Uterus (tissue), 2 donors: ENCODE data around the gene SLC2A6.

Experiments
- CTCF ChIP-seq, 4 experiments: fragments of 200-600 bp in 2 of 4; fragments of 450-650 bp in 2 of 4; sonication (generic) in 2 of 4; IDR thresholded peaks; one replicate each; pipeline ENCODE4 v1.5.1; 2016 to 2019; ENCODE audit warnings: antibody characterized with exemption in 4 of 4, mild to moderate bottlenecking in 2 of 4, moderate library complexity in 1 of 4
- POLR2A ChIP-seq, 2 donors: fragments of 450-650 bp; IDR thresholded peaks; one replicate each; pipeline ENCODE4 v1.6.1; 2016; ENCODE audit warnings: antibody characterized with exemption in 2 of 2, mild to moderate bottlenecking in 1 of 2, moderate library complexity in 1 of 2

GRCh38 chr9:133421615-133422542 is 57.0 kb downstream of the SLC2A6 start, which contains the start of gene ADAMTS13:
- no peak for TF ChIP-seq CTCF (IDR thresholded peaks at IDR 0.05)
- no peak for TF ChIP-seq POLR2A (IDR thresholded peaks at IDR 0.05)
